GM21529 (cell line): Measurements from ENCODE around the gene ALDH1A1.

Source experiments
- ATAC-seq: cut with Tn5 transposase; IDR thresholded peaks from one replicate; pipeline ENCODE4 v1.9.1; 2021; ENCODE audit not compliant: unreplicated experiment

ALDH1A1 gene

GRCh38 chr9:72919246-72919945, 33.5 kb downstream of the ALDH1A1 start:
- ATAC-seq, result no peak

- ATAC-seq, result no peak
Measured at GRCh38 chr9:72917892-72918509, 34.9 kb downstream of the ALDH1A1 start.

- no peak for ATAC-seq
Measured at GRCh38 chr9:72915659-72916058, 37.2 kb downstream of the ALDH1A1 start.

GRCh38 chr9:72914750-72915149, 38.1 kb downstream of the ALDH1A1 start:
- no peak for ATAC-seq

- ATAC-seq, result no peak
Measured at GRCh38 chr9:72913382-72914009, 39.4 kb downstream of the ALDH1A1 start.

GRCh38 chr9:72912476-72913381, 40.1 kb downstream of the ALDH1A1 start:
- ATAC-seq, result no peak

- no peak for ATAC-seq
Measured at GRCh38 chr9:72911816-72912215, 41.0 kb downstream of the ALDH1A1 start.

GRCh38 chr9:72911247-72911775, 41.5 kb downstream of the ALDH1A1 start:
- no peak for ATAC-seq

GRCh38 chr9:72909428-72909827, 43.4 kb downstream of the ALDH1A1 start:
- ATAC-seq, result no peak

- ATAC-seq, result no peak
Measured at GRCh38 chr9:72907421-72907820, 45.4 kb downstream of the ALDH1A1 start.

GRCh38 chr9:72906810-72907209, 46.0 kb downstream of the ALDH1A1 start:
- no peak for ATAC-seq

GRCh38 chr9:72905514-72906480, 47.1 kb downstream of the ALDH1A1 start:
- no peak for ATAC-seq

GRCh38 chr9:72904267-72905093, 48.4 kb downstream of the ALDH1A1 start:
- no peak for ATAC-seq

GRCh38 chr9:72903103-72903502, 49.8 kb downstream of the ALDH1A1 start:
- no peak for ATAC-seq

- no peak for ATAC-seq
Measured at GRCh38 chr9:72902268-72902667, 50.6 kb downstream of the ALDH1A1 start.

- ATAC-seq, result no peak
Measured at GRCh38 chr9:72899734-72900477, 52.9 kb downstream of the ALDH1A1 start.

- no peak for ATAC-seq
Measured at GRCh38 chr9:72898784-72899733, 53.8 kb downstream of the ALDH1A1 start.
